Activated CD4-positive, alpha-beta memory T cell treated with anti-CD3 and anti-CD28 coated beads for 36 hours (primary cell): ENCODE data around the gene NYNRIN. TPM values are rescaled to one million over a fixed set of nuclear protein-coding genes. Genes with fewer than 3 reads are reported as not detected.

Experiments used
- CTCF ChIA-PET: fragments of 350-600 bp; sonication (Branson Sonifier 250); formaldehyde crosslinking; loops from one replicate; lab custom pipeline; 2021; ENCODE audit warnings: antibody characterized with exemption, inconsistent platforms; lab: Charles Lee
- POLR2A ChIA-PET: fragments of 350-600 bp; sonication (Branson Sonifier 250); formaldehyde crosslinking; loops from one replicate; lab custom pipeline; 2021; ENCODE audit warnings: antibody characterized with exemption; lab: Charles Lee
- DNase-seq: peaks from one replicate; pipeline ENCODE4 v3.0.0-alpha.2; 2020
- H3K27ac Mint-ChIP-seq: one replicate; pipeline ENCODE4 v1.8.0; 2021; ENCODE audit warnings: mixed read lengths
- H3K27me3 Mint-ChIP-seq: one replicate; pipeline ENCODE4 v1.8.0; 2021; ENCODE audit warnings: mixed read lengths
- H3K36me3 Mint-ChIP-seq: one replicate; pipeline ENCODE4 v1.8.0; 2021; ENCODE audit warnings: mixed read lengths
- H3K4me1 Mint-ChIP-seq: one replicate; pipeline ENCODE4 v1.8.0; 2021; ENCODE audit warnings: low read depth, mixed read lengths
- H3K4me3 Mint-ChIP-seq: one replicate; pipeline ENCODE4 v1.8.0; 2021; ENCODE audit warnings: mild to moderate bottlenecking, mixed read lengths
- H3K9me3 Mint-ChIP-seq: one replicate; pipeline ENCODE4 v1.8.0; 2021; ENCODE audit warnings: mixed read lengths
- intact Hi-C: fragments of 100-400 bp; cut with micrococcal nuclease; formaldehyde crosslinking; loops from one replicate; pipeline ENCODE4 v1.15.1; 2023
- total RNA-seq, 2 experiments: library from RNA; stranded (reverse); gene quantifications; one replicate each; pipeline ENCODE4 v1.2.3, GENCODE V29; 2021

NYNRIN gene
- total RNA-seq, 2 experiments from 2014 or later: 0.02 to 0.22 TPM

GRCh38 chr14:24430143-24430681, 31.4 kb downstream of the NYNRIN start:
- peak overlapping the region; percentile 98 for H3K27ac Mint-ChIP-seq
- H3K27me3 Mint-ChIP-seq: no peaks in the 10 kb centered on the region
- no peaks in the 10 kb centered on the region for H3K9me3 Mint-ChIP-seq
- H3K36me3 Mint-ChIP-seq: peaks cover 19% of the 10 kb centered on the region
- CTCF ChIA-PET: interaction anchor here (0.8 to 21.1 kb wide), 20 partner anchors 7 to 235 kb away, joined by 3 to 968 read pairs (median 16); partner anchors contain the start of genes ADCY4, CHMP4A, CIDEB and LTB4R
- peak overlapping the region; percentile 91 for H3K4me3 Mint-ChIP-seq
- POLR2A ChIA-PET: interaction anchor here (0.8 to 4.0 kb wide), 24 partner anchors 8 to 316 kb away, joined by 3 to 67 read pairs (median 4); partner anchors contain the start of genes ADCY4, CHMP4A, DCAF11 and DHRS1
- intact Hi-C loops: loop anchor here (2.0 to 5.0 kb wide), 3 partner anchors 17 to 283 kb away; partner anchors contain the start of genes LTB4R, LTB4R2, PSME2 and RNF31
- peaks cover 48% of the 10 kb centered on the region for H3K4me1 Mint-ChIP-seq
- peak; percentile 74 for DNase-seq

GRCh38 chr14:24430682-24431568, 32.1 kb downstream of the NYNRIN start:
- Mint-ChIP-seq H3K27me3 (no peaks in the 10 kb centered on the region), H3K36me3 (peaks cover 25% of the 10 kb centered on the region), H3K4me3 (peak overlapping the region; percentile 91), H3K4me1 (peaks cover 44% of the 10 kb centered on the region), H3K9me3 (no peaks in the 10 kb centered on the region), H3K27ac (peak overlapping the region; percentile 98)
- ChIA-PET CTCF (interaction anchor here (0.6 to 21.1 kb wide), 48 partner anchors 8 to 236 kb away, joined by 3 to 968 read pairs (median 5); partner anchors contain the start of genes ADCY4, CHMP4A, CIDEB and DHRS1), POLR2A (interaction anchor here (0.6 to 4.0 kb wide), 28 partner anchors 8 to 271 kb away, joined by 3 to 67 read pairs (median 4); partner anchors contain the start of genes ADCY4, CHMP4A, CIDEB and DHRS1)
- intact Hi-C loops: loop anchor here (1.0 to 5.0 kb wide), 7 partner anchors 11 to 284 kb away; partner anchors contain the start of genes LTB4R, LTB4R2, PSME2 and RNF31
- DNase-seq: peak; percentile 78

- ChIA-PET POLR2A (interaction anchor here (0.6 to 4.0 kb wide), 20 partner anchors 8 to 271 kb away, joined by 3 to 67 read pairs (median 6); partner anchors contain the start of genes ADCY4, CHMP4A, CIDEB and DHRS1), CTCF (interaction anchor here (0.6 to 21.1 kb wide), 47 partner anchors 9 to 237 kb away, joined by 3 to 968 read pairs (median 5); partner anchors contain the start of genes ADCY4, CIDEB, DHRS1 and LTB4R)
- no peaks in the 10 kb centered on the region for H3K9me3 Mint-ChIP-seq
- no peaks in the 10 kb centered on the region for H3K27me3 Mint-ChIP-seq
- H3K36me3 Mint-ChIP-seq: peaks cover 26% of the 10 kb centered on the region
- peak overlapping the region; percentile 98 for H3K27ac Mint-ChIP-seq
- H3K4me1 Mint-ChIP-seq: peaks cover 41% of the 10 kb centered on the region
- H3K4me3 Mint-ChIP-seq: peak overlapping the region; percentile 91
- intact Hi-C loops: loop anchor here (1.0 to 5.0 kb wide), 7 partner anchors 11 to 285 kb away; partner anchors contain the start of genes LTB4R, LTB4R2, PSME2 and RNF31
- peak; percentile 94 for DNase-seq
These were observed 32.9 kb downstream of the NYNRIN start for GRCh38 chr14:24431569-24432258.

- Mint-ChIP-seq H3K4me3 (no peak overlapping the region), H3K36me3 (peaks cover 31% of the 10 kb centered on the region), H3K27ac (no peak overlapping the region), H3K4me1 (peaks cover 43% of the 10 kb centered on the region), H3K27me3 (no peaks in the 10 kb centered on the region), H3K9me3 (no peaks in the 10 kb centered on the region)
- intact Hi-C loops: loop anchor here (5.0 kb wide), 1 partner anchor 120 kb away; the partner anchor contains the start of genes LTB4R and LTB4R2
- ChIA-PET CTCF (interaction anchor here (0.7 to 21.1 kb wide), 37 partner anchors 9 to 238 kb away, joined by 3 to 968 read pairs (median 6); partner anchors contain the start of genes ADCY4, CIDEB, DHRS1 and LTB4R), POLR2A (interaction anchor here (0.8 to 4.0 kb wide), 14 partner anchors 7 to 237 kb away, joined by 3 to 67 read pairs (median 6); partner anchors contain the start of genes ADCY4, DHRS1, LTB4R and NOP9)
- DNase-seq: peak; percentile 6
These were observed 33.7 kb downstream of the NYNRIN start for GRCh38 chr14:24432259-24433131.

- intact Hi-C loops: loop anchor here (5.0 kb wide), 1 partner anchor 122 kb away; the partner anchor contains the start of genes LTB4R and LTB4R2
- H3K36me3 Mint-ChIP-seq: peaks cover 40% of the 10 kb centered on the region
- no peaks in the 10 kb centered on the region for H3K27me3 Mint-ChIP-seq
- no peaks in the 10 kb centered on the region for H3K9me3 Mint-ChIP-seq
- H3K4me3 Mint-ChIP-seq: no peak overlapping the region
- CTCF ChIA-PET: interaction anchor here (9.0 to 21.1 kb wide), 3 partner anchors 68 to 125 kb away, joined by 129 to 968 read pairs (median 134); partner anchors contain the start of genes ADCY4, CIDEB, LTB4R and LTB4R2
- H3K4me1 Mint-ChIP-seq: peaks cover 48% of the 10 kb centered on the region
- no peak for DNase-seq
- POLR2A ChIA-PET: interaction anchor here (0.6 kb wide), 1 partner anchor 110 kb away, joined by 4 read pairs; no protein-coding TSS in a partner anchor
- no peak overlapping the region for H3K27ac Mint-ChIP-seq
These were observed 35.2 kb downstream of the NYNRIN start for GRCh38 chr14:24434036-24434435.

GRCh38 chr14:24434676-24435075, 35.9 kb downstream of the NYNRIN start:
- intact Hi-C loops: loop anchor here (5.0 kb wide), 1 partner anchor 122 kb away; the partner anchor contains the start of genes LTB4R and LTB4R2
- Mint-ChIP-seq H3K36me3 (peaks cover 45% of the 10 kb centered on the region), H3K27me3 (no peaks in the 10 kb centered on the region), H3K4me3 (no peak overlapping the region), H3K9me3 (no peaks in the 10 kb centered on the region), H3K4me1 (peaks cover 49% of the 10 kb centered on the region), H3K27ac (no peak overlapping the region)
- POLR2A ChIA-PET: interaction anchor here (0.6 to 1.0 kb wide), 2 partner anchors 9 to 110 kb away, joined by 3 to 4 read pairs; no protein-coding TSS in a partner anchor
- no peak for DNase-seq
- CTCF ChIA-PET: interaction anchor here (9.0 to 21.1 kb wide), 3 partner anchors 69 to 125 kb away, joined by 129 to 968 read pairs (median 134); partner anchors contain the start of genes ADCY4, CIDEB, LTB4R and LTB4R2

GRCh38 chr14:24435192-24435810, 36.5 kb downstream of the NYNRIN start:
- CTCF ChIA-PET: interaction anchor here (0.6 to 21.1 kb wide), 9 partner anchors 12 to 219 kb away, joined by 3 to 968 read pairs (median 11); partner anchors contain the start of genes ADCY4, CIDEB, LTB4R and LTB4R2
- H3K4me1 Mint-ChIP-seq: peaks cover 50% of the 10 kb centered on the region
- H3K9me3 Mint-ChIP-seq: no peaks in the 10 kb centered on the region
- peak overlapping the region; percentile 0 for H3K27ac Mint-ChIP-seq
- peak; percentile 3 for DNase-seq
- no peaks in the 10 kb centered on the region for H3K27me3 Mint-ChIP-seq
- POLR2A ChIA-PET: interaction anchor here (0.8 to 1.8 kb wide), 3 partner anchors 10 to 198 kb away, joined by 3 to 5 read pairs (median 3); partner anchors contain the start of gene LTB4R
- no peak overlapping the region for H3K4me3 Mint-ChIP-seq
- peaks cover 46% of the 10 kb centered on the region for H3K36me3 Mint-ChIP-seq
- intact Hi-C loops: no loop called here

GRCh38 chr14:24435998-24436354, 37.2 kb downstream of the NYNRIN start:
- peaks cover 54% of the 10 kb centered on the region for H3K4me1 Mint-ChIP-seq
- no peak overlapping the region for H3K4me3 Mint-ChIP-seq
- ChIA-PET CTCF (interaction anchor here (0.6 to 21.1 kb wide), 15 partner anchors 8 to 222 kb away, joined by 3 to 968 read pairs (median 6); partner anchors contain the start of genes ADCY4, CHMP4A, CIDEB and LTB4R), POLR2A (interaction anchor here (0.8 to 1.9 kb wide), 4 partner anchors 103 to 198 kb away, joined by 3 to 9 read pairs (median 6); partner anchors contain the start of gene LTB4R)
- peaks cover 51% of the 10 kb centered on the region for H3K36me3 Mint-ChIP-seq
- H3K9me3 Mint-ChIP-seq: no peaks in the 10 kb centered on the region
- DNase-seq: no peak
- H3K27ac Mint-ChIP-seq: peak overlapping the region; percentile 28
- H3K27me3 Mint-ChIP-seq: no peaks in the 10 kb centered on the region
- intact Hi-C loops: loop anchor here (1.0 kb wide), 1 partner anchor 104 kb away; no protein-coding TSS in a partner anchor
